ENCODE results near the gene CHST8.

The CHST8 gene

DNA sequence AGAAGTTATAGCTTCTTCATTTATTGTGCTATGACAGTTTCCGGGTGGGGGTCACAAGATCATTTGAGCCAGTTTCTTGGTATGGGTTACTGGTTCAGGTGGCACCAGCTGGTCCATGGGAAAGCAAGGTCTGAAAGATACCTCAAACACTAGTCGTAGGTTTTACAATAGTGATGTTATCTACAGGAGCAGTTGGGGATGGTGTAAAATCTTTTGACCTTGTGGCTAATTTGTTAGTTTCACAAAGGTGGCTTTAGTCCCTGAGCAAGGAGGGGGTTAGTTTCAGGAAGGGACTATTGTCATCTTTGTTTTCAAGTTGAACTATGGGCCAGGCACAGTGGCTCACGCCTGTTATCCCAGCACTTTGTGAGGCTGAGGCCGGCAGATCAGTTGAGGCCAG is 24.6 kb downstream of the CHST8 start:
- Histone ChIP-seq H3K27me3 (replicated peaks; ENCODE audit: insufficient read depth, low read length) (no peaks in the 10 kb centered on the region), H3K36me3 (replicated peaks; ENCODE audit: insufficient read depth, low read length) (no peaks in the 10 kb centered on the region), H3K9me2 (replicated peaks; ENCODE audit: insufficient read depth, low read length) (no peaks in the 10 kb centered on the region), H2AFZ (ENCODE audit: low read length) (no peak overlapping the region), H3F3A (ENCODE audit: insufficient read depth, low read length) (peaks cover 36% of the 10 kb centered on the region), H3K4me2 (ENCODE audit: low read depth, low read length) (peak overlapping the region; percentile 15; the same call in 1 of the 2 replicates), H3K27ac (ENCODE audit: low read length) (peak overlapping the region; percentile 51; the same call in 1 of the 2 replicates), H4K20me1 (ENCODE audit: insufficient read depth, low read length) (no peaks in the 10 kb centered on the region), H3K9ac (ENCODE audit: low read length) (no peak overlapping the region), H3K9me3 (replicated peaks; ENCODE audit: insufficient read depth, low read length) (no peaks in the 10 kb centered on the region), H3K4me3 (ENCODE audit: low read length) (no peak overlapping the region), H3K79me2 (ENCODE audit: low read length) (peaks cover 5% of the 10 kb centered on the region; the same call in 1 of the 2 replicates), H3K4me1 (ENCODE audit: low read length) (peaks cover 33% of the 10 kb centered on the region)
- DNase-seq, result peak; percentile 77
- TF ChIP-seq EZH2 (optimal IDR thresholded peaks at IDR 0.05; ENCODE audit: low read depth, low read length) (no peak), EZH2phosphoT487 (IDR thresholded peaks at IDR 0.05; ENCODE audit: low read length) (no peak)
- TF ChIP-seq, protein P1, sequence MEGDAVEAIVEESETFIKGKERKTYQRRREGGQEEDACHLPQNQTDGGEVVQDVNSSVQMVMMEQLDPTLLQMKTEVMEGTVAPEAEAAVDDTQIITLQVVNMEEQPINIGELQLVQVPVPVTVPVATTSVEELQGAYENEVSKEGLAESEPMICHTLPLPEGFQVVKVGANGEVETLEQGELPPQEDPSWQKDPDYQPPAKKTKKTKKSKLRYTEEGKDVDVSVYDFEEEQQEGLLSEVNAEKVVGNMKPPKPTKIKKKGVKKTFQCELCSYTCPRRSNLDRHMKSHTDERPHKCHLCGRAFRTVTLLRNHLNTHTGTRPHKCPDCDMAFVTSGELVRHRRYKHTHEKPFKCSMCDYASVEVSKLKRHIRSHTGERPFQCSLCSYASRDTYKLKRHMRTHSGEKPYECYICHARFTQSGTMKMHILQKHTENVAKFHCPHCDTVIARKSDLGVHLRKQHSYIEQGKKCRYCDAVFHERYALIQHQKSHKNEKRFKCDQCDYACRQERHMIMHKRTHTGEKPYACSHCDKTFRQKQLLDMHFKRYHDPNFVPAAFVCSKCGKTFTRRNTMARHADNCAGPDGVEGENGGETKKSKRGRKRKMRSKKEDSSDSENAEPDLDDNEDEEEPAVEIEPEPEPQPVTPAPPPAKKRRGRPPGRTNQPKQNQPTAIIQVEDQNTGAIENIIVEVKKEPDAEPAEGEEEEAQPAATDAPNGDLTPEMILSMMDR (IDR thresholded peaks at IDR 0.05; ENCODE audit: low read length), result no peak

DNA sequence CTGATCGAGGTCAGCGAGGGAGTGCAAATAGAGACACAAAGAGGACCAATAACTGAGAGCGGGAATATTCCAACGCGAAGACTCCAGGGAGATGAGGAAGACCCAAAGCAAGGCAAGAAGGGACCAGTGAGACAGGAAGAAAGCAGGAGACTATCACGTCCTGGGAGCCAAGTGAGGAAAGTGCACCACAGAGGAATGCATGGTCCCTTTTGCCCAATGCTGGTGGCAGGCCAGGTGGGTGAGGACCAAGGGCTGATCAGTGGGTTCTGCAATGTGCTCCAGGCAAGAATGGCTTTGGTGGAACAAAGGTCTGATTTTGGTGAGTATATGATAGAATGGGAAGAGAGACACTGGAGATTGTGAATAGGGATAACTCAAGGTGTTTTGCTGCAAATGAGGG is 25.4 kb downstream of the CHST8 start:
- H2AFZ ChIP-seq (ENCODE audit: low read length), result no peak overlapping the region
- H3K27ac ChIP-seq (ENCODE audit: low read length), result no peak overlapping the region; the same call in 1 of the 2 replicates
- no peaks in the 10 kb centered on the region for H3K9me3 ChIP-seq (replicated peaks; ENCODE audit: insufficient read depth, low read length)
- H3K4me2 ChIP-seq (ENCODE audit: low read depth, low read length), result no peak overlapping the region
- no peaks in the 10 kb centered on the region for H3K9me2 ChIP-seq (replicated peaks; ENCODE audit: insufficient read depth, low read length)
- no peak for TF ChIP-seq EZH2 (optimal IDR thresholded peaks at IDR 0.05; ENCODE audit: low read depth, low read length)
- TF ChIP-seq, protein P1 (IDR thresholded peaks at IDR 0.05; ENCODE audit: low read length), result no peak
- no peak for TF ChIP-seq EZH2phosphoT487 (IDR thresholded peaks at IDR 0.05; ENCODE audit: low read length)
- no peaks in the 10 kb centered on the region for H3K36me3 ChIP-seq (replicated peaks; ENCODE audit: insufficient read depth, low read length)
- DNase-seq, result no peak
- peaks cover 36% of the 10 kb centered on the region for H3F3A ChIP-seq (ENCODE audit: insufficient read depth, low read length)
- H4K20me1 ChIP-seq (ENCODE audit: insufficient read depth, low read length), result no peaks in the 10 kb centered on the region
- no peaks in the 10 kb centered on the region for H3K27me3 ChIP-seq (replicated peaks; ENCODE audit: insufficient read depth, low read length)
- peaks cover 41% of the 10 kb centered on the region for H3K4me1 ChIP-seq (ENCODE audit: low read length)
- H3K4me3 ChIP-seq (ENCODE audit: low read length), result no peak overlapping the region
- H3K79me2 ChIP-seq (ENCODE audit: low read length), result peaks cover 5% of the 10 kb centered on the region; the same call in 1 of the 2 replicates
- H3K9ac ChIP-seq (ENCODE audit: low read length), result no peak overlapping the region

DNA sequence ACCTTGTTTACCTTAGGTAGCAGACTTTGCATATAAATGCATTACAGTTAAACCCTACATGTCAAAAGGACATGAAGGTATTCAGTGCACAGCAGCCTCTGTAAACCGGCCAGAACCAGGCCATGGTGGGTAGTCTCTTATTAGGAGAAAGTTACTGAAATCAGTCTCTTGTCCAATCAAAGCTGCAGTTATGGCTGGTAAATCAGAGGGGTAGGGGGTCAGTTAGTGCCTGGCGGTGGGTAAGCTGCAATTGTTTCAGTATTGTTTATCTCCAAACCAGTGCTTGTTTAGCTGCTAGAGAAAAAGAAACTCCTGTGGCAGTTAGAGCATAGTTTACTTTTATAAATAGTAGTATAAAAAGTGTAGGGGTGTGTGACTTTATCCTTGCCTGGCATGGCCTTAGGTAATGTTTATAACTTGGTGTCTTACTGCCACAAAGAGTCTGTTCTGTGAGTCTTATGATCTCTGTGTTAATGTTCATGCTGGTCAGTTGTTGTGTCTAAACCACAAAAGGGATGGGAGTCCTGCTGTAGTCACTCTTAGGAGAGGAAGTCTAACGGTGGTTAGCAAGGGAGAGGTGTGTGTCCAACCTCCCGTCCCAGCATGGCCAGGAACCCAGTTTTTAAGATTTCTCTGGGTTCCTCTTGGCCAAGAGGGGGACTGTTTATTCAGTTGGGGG is 28.0 kb downstream of the CHST8 start:
- H3K9me2 ChIP-seq (replicated peaks; ENCODE audit: insufficient read depth, low read length), result no peaks in the 10 kb centered on the region
- no peaks in the 10 kb centered on the region for H3K9me3 ChIP-seq (replicated peaks; ENCODE audit: insufficient read depth, low read length)
- H3K4me2 ChIP-seq (ENCODE audit: low read depth, low read length), result peak overlapping the region; percentile 69
- TF ChIP-seq, protein P1 (IDR thresholded peaks at IDR 0.05; ENCODE audit: low read length), result no peak
- TF ChIP-seq EZH2 (optimal IDR thresholded peaks at IDR 0.05; ENCODE audit: low read depth, low read length), result no peak
- TF ChIP-seq EZH2phosphoT487 (IDR thresholded peaks at IDR 0.05; ENCODE audit: low read length), result no peak
- peaks cover 36% of the 10 kb centered on the region for H3F3A ChIP-seq (ENCODE audit: insufficient read depth, low read length)
- H3K27me3 ChIP-seq (replicated peaks; ENCODE audit: insufficient read depth, low read length), result no peaks in the 10 kb centered on the region
- peak overlapping the region; percentile 53 for H3K4me3 ChIP-seq (ENCODE audit: low read length)
- peaks cover 46% of the 10 kb centered on the region for H3K4me1 ChIP-seq (ENCODE audit: low read length)
- peak overlapping the region; percentile 35; the same call in 1 of the 2 replicates for H3K9ac ChIP-seq (ENCODE audit: low read length)
- peak; percentile 60 for DNase-seq
- H4K20me1 ChIP-seq (ENCODE audit: insufficient read depth, low read length), result no peaks in the 10 kb centered on the region
- H3K79me2 ChIP-seq (ENCODE audit: low read length), result peaks cover 5% of the 10 kb centered on the region; the same call in 1 of the 2 replicates
- peak overlapping the region; percentile 83 for H3K27ac ChIP-seq (ENCODE audit: low read length)
- no peaks in the 10 kb centered on the region for H3K36me3 ChIP-seq (replicated peaks; ENCODE audit: insufficient read depth, low read length)
- peak overlapping the region; percentile 68 for H2AFZ ChIP-seq (ENCODE audit: low read length)
